Hippocampal formation (tissue), 2 donors: ENCODE data around the gene HHAT.

Source experiments
- DNase-seq, 2 donors: peaks; one replicate each; lab custom pipeline; 2025; lab: John Stamatoyannopoulos, UW

HHAT gene

DNA sequence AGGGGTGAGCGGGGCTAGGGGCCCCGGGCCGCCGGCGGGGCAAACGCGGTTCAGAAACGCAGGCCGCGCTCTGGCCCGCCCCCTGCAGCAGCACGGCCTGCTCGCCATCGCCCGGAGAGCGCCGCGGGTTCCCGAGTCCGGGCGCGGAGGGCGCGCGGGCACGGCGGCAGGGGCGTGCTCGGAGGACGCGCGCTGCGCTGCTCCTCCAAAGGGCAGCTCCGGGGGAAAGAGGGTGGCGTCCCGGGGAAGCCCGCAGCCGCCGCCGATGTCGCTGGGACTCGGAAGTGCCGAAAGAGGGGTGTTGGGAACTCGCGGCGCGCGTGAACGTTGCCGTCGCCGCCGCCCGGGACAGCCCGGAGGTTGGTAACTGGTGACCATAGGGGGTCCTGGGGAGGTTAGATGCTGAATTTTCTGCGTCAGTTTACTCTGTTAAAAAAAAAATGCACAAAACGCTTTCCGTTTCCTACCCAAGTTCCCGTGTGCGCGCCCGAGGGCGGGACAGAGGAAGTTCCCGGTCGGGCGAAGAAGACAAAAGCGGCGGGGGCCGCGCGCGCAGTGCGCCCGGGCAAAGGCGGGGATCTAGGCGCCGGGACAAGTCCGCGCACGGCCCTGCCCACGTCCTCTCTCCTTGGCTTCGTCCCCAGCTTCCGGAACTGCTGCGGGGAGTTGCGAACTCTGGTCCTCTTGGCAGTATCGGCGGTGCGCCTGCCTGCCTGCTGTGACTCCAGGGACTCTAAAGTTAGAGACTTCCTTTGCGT is at the start of gene HHAT:
Gene HHAT (plus strand): TSS at position 157 of the 758 bp plus-strand sequence. CDS start 20,074 bp downstream, outside the sequence.
- DNase-seq = peak; percentile 56 to 57

DNA sequence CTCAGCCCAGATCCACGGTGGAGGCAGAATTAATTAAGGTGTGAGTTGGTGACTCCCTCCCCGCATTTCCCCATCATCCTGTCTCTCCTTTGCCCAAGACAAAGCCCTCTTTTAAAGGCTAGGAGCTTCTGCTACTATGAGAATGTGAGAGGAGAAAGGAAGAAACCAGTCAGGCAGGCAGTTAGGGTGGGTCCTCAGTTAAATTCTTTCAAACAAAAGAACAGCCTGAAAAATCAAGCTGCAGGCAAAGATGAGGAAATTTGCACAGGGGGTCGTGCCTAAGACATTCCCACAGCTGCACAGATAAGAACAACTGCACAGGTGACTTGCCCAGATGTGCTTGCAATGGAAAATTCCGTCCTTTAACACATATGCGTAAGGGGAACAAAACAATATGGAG is 48.5 kb upstream of the HHAT start:
- DNase-seq = no peak

DNA sequence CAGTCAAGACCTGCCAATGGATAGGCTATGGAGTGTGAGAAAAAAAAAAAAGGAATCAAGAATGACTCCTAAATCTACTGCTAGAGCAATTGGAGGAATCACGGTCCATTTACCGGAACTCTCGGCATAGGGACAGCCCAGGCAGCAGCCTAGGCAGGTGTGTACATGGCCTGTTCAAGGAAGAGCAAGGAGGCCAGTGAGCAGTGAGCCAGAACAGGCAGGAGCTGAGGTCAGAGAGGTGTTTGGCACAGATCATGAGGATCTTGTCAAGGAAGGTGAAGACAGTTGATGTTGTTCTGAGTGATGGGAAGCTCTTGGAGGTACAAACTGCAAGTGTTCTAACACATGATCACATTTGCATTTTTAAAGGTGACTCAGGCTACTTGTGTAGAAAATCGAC is 40.6 kb upstream of the HHAT start:
- no peak for DNase-seq

DNA sequence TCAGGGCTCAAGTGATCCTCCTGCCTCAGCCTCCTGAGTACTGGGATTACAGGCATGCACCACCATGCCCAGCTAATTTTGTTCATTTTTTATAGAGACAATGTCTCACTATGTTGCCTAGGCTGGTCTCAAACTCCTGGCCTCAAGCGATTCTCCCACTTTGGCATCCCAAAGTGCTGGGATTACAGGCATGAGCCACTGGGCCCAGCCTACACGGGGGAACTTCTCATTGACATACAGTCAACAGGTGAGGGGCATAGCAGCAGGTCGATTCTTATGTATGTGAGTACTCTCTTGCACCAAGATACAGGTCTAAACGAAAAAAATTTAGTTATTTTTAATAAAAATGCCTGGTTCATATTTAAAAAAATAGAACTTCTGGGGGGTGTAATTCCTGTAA is 39.5 kb upstream of the HHAT start:
- no peak for DNase-seq

DNA sequence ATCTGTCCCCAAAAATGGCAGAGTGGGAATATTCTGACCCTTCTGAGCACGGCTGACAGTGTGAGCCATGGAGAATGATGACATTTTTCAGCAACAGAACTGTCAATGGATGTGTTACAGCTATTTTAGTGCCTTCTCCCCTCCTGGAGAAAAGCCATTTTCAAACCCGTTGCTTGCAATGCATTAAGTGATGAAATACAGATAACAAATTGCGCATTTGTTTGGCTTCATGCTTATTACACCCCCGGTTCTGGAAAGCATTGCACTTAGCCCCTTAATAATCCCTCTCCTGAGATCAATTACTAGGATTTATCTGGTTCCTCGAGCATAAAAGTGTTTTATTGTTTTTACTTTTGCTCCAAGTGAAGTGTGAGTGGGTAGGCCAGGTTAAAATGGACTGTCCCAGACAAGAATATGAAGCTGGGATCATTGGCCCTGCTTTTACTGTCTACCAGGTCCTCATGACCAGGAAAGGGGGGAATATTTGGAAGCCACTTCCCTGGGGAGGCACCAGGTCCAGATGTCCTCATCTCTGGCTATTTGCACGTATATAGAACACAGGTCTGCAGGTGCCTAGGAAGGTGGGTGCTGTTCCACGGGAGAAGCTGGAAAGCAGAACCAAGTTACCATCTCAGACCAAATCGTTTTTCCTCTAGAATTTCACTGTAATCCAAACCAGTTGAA is 37.5 kb upstream of the HHAT start:
- no peak for DNase-seq

DNA sequence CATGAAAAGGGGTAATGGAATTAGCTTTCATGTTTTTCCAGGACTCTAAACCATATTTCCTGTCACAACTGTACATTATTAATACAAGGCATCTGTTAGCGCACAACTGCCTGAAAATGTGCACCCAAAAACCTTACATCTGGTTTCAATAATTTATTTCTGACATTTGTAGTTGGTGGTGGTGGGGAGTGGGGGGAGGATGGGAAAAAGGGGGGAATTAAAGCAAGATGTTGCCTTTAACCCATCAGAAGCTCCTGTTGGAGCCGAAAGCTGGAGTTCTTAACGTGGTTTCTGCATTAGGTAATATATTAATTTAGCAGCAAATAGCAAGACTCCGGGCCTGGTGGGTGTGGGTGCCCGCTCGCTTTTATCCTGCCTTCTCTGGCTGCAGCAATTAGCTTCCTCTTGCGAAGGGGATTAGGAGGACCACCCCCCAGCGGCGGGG is 36.9 kb upstream of the HHAT start:
- DNase-seq = no peak

DNA sequence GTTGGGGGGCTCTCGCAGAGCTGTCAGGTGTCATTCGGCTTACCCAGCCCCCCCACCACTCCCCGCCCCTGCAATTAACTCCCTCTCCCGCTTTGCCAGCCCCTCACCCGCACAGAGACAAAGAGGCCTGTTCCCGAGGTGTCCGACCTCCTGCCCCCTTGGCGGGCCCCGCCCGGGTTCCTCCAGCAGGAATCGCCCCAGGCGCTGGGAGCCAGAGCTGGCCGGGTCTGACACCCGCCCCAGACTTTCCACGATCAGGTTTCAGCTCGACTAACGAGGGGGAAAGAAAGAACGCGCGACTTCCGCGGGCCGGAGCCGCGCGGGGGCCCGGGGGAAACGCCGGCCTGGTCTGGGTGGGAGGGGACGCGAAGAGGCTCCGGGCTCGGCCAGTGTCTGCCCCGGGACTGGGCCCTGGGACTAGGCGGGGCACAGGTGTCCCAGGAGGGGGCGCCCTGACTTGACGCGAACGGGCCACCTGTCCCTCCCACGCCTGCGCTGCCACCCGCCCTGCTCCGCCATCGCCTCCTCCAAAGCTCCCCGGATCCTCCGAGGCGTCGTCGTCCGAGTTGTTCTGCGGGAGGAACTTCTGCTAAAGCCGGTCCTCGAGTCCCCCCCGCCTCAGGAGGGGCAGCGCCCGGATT is 36.4 kb upstream of the HHAT start:
- peak in 1 of 2 donors; percentile 24 for DNase-seq

DNA sequence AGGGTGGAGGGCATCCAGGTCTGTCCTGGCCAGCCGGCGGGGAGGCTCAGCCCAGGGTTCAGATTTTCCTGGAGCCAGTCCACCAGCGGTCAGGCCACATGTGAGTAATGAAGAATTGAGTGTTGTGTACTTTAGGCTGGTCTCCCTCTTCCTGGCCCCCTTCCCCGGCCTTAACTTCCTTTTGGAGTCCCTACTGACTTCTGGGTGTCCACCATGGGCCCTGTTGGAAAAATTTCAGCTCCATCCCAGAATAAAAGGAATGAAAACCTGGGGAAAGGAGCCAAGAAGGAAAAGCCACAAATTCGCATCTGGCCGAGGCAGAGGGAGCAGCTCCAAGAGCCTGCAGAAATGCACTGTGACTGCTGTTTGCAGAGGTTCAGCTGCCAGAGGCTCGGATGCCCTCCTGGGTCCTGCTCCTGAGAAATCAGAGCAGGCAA is 35.5 kb upstream of the HHAT start:
- DNase-seq = no peak

DNA sequence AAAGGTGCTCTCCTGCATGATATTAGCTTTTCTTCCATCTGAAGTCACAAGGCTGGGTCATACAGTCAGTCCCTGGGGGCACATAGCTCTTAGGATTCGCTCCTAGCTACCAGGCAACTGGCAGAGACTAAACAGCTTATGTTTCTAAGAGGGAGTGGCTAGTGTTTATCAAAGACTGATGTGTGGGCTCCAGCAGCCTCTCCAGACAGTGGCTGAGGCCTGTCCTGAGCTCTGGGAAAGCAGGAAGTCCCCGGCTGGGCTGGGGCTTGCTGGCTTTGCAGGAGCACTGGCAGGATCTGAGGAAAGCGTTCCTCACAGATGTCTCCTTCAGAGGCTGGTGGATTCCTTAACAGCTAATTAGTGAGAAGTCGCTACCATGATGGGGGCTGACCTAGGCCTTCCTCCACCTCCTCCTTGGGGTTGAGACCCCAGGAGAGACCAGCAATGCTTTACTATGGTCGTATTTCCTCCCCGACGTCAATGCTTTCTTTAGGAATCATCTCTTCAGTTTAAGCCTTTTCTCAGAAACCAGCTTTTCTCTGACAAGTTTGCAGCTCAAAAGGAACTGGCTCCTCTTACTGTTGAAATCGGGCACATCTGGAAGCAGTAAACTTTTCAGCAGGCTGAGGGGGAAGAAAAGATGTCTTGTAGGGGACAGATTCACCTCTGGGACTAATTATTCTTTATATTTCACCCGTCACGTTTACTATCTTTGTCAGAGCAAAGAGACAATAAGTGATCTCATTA is 33.5 kb upstream of the HHAT start:
- no peak for DNase-seq

DNA sequence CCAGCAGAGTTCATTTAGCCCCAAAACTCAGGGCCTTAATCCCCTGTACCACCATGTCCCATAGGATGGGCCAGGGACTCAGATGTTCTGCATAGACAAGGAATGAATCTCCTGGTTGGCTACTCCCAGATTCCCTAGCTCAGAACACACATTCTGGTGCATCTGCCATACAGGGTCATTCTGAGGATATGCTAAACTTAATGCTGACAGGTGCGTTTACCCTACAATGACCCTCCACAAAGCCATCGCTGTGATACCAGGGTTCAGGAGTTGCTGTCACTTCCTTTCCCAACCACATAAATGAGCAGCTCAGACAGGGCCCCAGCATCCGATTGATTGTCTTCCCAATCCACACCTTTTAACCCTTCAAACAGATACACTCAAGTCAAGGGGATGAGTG is 32.0 kb upstream of the HHAT start:
- no peak for DNase-seq

DNA sequence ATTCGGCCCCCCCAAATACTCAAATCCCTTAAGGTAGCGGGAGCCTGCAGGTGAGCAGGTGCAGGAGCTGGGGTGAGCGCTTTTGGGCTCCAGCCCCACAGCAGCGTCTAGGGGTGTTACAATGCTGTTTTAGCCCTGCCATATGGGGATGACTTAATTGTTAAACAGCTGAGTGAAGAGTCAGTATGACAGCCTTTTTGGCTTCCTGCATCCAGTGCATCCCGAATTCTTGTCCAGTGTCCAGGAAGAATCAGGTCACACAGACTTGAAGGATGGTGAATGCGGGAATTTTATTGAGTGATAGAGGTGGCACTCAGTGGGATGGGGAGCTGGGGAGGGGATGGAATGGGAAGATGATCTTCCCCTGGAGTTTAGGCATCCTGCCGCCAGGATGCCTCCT is 30.4 kb upstream of the HHAT start:
- no peak for DNase-seq

DNA sequence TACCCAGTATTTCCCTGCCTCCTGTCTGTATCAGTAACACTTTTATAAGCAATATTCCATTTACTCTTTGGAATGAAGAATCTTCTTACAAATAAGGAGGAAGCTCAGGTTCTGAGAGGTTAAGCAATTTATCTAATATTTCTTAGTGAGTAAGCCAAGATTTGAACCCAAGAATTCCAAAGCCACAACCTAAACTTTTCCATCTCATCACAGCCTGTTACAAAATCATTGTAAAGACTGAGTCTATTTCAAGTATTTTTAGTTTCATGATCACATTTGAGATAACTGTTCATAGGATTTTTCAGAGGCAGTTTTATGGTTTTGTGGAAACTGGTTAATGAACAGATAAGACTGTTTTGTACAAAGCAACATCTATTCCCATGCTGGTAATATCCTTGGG is 29.8 kb upstream of the HHAT start:
- DNase-seq = no peak

DNA sequence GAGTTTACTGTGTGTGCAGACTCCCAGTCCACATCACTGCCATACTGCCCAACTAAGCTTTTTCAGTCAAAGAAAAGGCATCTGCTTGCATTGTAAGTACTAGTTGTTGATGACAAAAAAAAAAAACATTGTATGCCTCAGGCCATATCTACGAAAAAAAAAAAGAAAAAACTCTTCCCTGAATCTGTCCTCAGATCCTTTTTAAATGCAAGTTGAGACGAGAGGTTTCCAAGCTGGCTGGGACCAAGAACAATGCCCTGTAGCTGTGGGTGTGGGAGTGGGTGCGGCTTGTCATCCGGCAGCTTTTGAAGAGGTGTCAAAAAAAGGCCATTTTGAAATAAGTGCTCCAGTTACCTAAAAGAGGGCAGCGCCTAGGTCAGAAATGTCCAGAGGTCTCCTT is 29.2 kb upstream of the HHAT start:
- DNase-seq = no peak

DNA sequence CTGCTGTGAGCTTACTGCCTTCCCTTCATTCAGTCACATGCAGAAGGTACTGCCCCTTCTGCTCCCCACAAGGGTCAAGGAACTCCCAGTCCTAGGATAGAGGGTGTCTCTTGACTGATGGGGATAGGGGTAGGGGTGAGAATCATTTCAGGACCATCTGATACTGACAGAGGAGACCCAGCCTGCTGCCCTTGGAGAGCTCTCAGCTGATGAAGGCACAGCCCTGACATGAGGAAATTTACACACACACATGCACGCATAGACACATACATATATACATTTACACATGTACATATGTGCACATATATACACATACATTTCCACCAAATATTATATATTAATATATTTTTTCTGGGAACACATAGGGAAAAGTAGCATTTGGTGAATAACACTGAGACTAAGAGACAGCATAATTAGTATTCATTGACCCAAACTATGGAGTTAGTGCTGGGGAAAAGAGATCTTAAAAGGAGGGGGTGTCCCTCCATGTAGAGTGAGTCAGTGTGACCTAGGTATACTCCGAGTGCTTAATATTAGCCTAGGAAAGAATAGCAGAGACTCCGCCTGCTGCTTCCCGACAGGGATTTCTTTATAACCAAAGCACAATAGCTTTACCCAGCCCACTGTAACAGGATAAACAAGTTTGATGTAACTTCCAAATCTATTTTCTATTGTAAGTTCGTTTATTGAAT is 27.6 kb upstream of the HHAT start:
- no peak for DNase-seq

DNA sequence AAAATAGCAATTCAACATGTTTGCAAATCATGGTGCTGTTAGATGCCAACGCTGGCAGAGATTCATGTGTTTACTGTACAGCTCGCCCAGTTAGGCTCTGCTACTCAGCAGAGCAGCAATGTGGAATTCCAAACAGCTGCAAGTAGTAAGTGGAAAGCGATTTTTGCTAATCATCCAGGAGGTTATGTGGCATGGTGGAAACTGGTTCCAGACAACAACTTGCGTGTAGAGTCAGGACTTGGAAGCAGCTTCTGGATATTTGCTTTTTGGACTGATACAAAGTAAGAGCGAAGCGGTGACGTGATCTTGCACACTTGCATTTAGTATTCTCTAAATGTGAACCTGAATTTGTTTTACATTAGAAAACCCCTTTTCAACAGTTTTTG is 27.1 kb upstream of the HHAT start:
- DNase-seq = no peak

DNA sequence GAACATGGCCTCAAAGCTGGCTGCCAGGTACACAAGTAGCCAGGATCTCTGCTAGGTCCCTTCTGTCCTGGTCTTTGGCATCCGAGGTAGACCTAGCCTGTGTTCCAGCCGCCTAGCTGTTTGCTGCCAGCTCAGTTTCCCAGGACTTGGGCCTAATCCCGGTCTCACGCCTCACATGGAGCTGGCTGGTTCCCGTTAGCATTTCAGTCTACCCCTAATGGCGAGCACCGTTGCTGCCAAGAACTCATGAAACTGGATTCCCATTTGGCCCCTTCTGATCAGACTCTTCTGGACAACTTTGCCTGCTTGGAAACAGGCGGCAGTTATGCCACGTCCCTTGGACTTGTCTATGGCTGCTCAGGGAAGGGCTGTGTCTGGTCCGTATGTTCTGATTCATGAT is 26.2 kb upstream of the HHAT start:
- peak in 1 of 2 donors; percentile 20 for DNase-seq

DNA sequence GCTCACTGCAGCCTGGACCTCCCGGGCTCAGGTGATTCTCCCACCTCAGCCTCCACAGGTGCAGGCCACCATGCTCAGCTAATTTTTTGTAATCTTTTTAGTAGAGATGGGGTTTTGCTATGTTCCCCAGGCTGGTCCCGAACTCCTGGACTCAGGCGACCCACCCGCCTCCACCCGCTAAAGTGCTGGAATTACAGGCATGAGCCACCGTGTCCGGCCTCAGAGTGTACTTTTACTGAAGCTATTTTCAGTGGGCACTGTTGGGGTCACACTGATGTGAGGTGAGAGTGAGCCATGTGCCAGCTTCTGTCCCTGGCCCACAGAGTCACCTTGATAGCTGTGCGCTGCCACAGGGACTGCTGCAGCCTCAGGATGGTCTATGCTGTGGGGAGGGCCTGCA is 25.3 kb upstream of the HHAT start:
- no peak for DNase-seq

DNA sequence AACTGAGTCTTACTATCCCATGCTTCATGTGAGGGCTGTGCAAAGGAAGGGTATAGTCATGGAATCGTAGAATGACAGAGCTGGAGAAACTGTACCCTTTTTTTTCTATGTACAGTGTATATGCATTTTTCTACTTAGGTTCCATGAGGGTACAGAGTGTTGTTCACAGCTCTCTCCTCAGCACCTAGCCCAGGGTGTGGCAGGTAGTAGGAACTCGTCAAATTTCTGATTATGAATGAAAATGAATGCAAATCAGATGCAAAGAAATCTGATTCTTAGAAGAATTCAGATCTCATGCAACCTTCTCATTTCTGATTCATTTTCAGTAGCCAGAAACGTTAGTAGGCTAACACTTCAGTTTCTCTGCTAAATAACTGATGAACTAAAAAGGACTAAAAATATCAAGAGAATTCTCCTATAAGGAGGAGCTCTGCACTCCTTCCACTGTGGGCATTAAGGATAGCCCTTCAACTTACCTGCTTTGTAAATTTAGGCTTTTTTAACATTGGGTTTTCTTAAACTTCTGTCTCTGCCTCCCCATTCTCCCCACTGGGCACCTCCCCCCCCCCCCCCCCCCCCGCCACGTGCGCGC is 18.0 kb upstream of the HHAT start:
- DNase-seq = no peak

DNA sequence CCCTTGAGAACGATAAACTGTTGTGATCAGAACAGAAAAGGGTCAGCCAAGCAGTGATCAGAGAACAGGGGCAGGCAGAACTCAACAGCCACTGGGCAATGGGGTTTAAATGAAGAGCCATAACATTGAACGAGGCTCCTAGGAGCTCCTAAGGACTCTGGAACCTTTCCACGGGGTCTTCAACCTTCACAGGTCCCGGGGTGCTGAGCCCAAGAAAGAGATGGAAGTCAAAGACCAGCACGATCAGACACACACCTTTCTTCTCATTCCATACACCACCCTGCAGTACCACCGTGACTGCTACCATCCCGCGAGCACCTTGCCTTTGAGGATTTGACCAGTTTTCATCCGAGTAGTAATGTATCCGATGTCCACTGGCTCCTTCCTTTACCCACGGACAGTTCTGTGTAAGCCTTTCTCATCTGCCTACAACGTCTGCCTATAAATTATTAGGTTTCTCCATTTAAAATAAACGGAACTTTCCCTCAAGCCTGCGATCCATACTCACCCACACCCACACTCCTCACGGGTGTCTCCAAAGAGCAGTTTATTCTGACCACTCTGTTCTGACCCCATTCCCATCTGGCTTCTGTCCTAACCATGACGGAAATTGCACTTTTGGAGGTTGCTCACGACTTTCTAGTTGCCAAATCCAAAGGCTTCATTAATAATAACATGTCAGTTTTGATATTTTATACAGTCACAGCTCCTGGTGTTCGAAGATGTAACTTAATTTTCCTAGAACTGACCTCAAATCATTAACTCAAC is 16.8 kb upstream of the HHAT start:
- DNase-seq = no peak

DNA sequence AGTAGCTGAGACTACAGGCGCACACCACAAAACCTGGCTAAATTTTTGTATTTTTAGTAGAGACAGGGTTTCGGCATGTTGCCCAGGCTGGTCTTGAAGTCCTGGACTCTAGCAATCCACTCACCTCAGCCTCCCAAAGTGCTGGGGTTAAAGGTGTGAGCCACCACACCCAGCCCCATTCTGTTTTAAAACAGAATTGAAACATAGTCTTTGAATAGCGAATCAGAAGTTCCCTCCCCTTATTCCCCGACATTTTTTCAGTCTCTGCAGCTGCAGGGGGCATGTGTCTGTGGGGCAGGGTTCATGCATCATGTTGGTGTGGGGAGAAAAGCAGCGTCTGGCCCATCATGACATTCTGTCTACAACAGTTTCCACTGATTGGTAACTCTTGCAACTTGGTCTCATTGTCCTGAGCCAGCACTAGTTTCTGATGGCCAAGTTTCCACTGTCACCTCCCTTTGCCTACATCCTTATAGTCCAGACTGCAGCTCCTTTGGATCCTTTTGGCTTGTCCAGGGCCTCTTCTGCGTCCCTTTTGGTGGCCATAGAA is 15.6 kb upstream of the HHAT start:
- DNase-seq = no peak
